H1 (cell line): ENCODE measurements around the gene RGS3. TPM values are rescaled to one million over a fixed set of nuclear protein-coding genes. Genes with fewer than 3 reads are reported as not detected.

ENCODE experiments used
- CTCF ChIA-PET: fragments of 300-600 bp; sonication (Branson Sonifier 250); formaldehyde crosslinking; loops from one replicate; lab custom pipeline; 2021; ENCODE audit not compliant: partially characterized antibody; lab: Charles Lee
- POLR2A ChIA-PET: fragments of 300-600 bp; sonication (Branson Sonifier 250); formaldehyde crosslinking; loops from one replicate; lab custom pipeline; 2021; ENCODE audit warnings: inconsistent platforms; ENCODE audit not compliant: partially characterized antibody; lab: Charles Lee
- DNase-seq, 2 experiments: peaks; one replicate each; pipeline versions ENCODE4 v3.0.0 to v3.0.0-alpha.2; 2010 to 2022; ENCODE audit warnings: low spot score in 2 of 2, low read depth in 1 of 2, mixed read lengths in 1 of 2
- FAIRE-seq: peaks from 2 replicates; lab custom pipeline; 2011; peaks lifted over from hg19 to GRCh38; lab: Jason Lieb, UNC
- H2AFZ ChIP-seq: 2 replicates; pipeline ENCODE4 v1.8.1; 2012; ENCODE audit warnings: low read length, inconsistent platforms
- H2AK5ac ChIP-seq: 2 replicates; pipeline ENCODE4 v1.6.1; 2013; ENCODE audit warnings: low read depth, low read length
- H2BK120ac ChIP-seq: replicated peaks from 2 replicates; pipeline ENCODE3; 2013; ENCODE audit warnings: low read depth, low read length, inconsistent platforms
- H2BK12ac ChIP-seq: 2 replicates; pipeline ENCODE4 v1.6.1; 2013; ENCODE audit warnings: low read depth, low read length
- H2BK15ac ChIP-seq: 2 replicates; pipeline ENCODE4 v1.6.1; 2013; ENCODE audit warnings: low read length
- H2BK20ac ChIP-seq: 2 replicates; pipeline ENCODE4 v1.6.1; 2013; ENCODE audit warnings: low read length
- H2BK5ac ChIP-seq: 2 replicates; pipeline ENCODE4 v1.6.1; 2013; ENCODE audit warnings: low read depth, low read length
- H3K14ac ChIP-seq: 2 replicates; pipeline ENCODE4 v1.6.1; 2013; ENCODE audit warnings: inconsistent platforms; ENCODE audit not compliant: insufficient read length
- H3K18ac ChIP-seq: 2 replicates; pipeline ENCODE4 v1.6.1; 2013; ENCODE audit warnings: low read length; ENCODE audit errors: extremely low read depth
- H3K23ac ChIP-seq: 2 replicates; pipeline ENCODE4 v1.6.1; 2013; ENCODE audit warnings: inconsistent platforms; ENCODE audit not compliant: insufficient read length
- H3K23me2 ChIP-seq: 2 replicates; pipeline ENCODE4 v1.6.1; 2013; ENCODE audit warnings: low read depth, low read length
- H3K27ac ChIP-seq: 2 replicates; pipeline ENCODE4 v1.6.1; 2011; ENCODE audit warnings: low read depth, low read length, inconsistent platforms
- H3K27me3 ChIP-seq, 4 experiments: replicated peaks in 1 of 4; 1 replicate in 1 of 4; 2 replicates in 3 of 4; pipeline versions ENCODE4 v1.6.1 to v1.8.1; 2011 to 2013; ENCODE audit warnings: low read length in 3 of 4, mild to moderate bottlenecking in 3 of 4, inconsistent platforms in 2 of 4, mixed read lengths in 2 of 4, moderate library complexity in 1 of 4; ENCODE audit not compliant: control insufficient read depth in 3 of 4, insufficient read depth in 3 of 4; ENCODE audit errors: extremely low read depth in 1 of 4
- H3K36me3 ChIP-seq, 4 experiments: 2 replicates each; pipeline versions ENCODE4 v1.6.1 to v1.8.1; 2011 to 2013; ENCODE audit warnings: mild to moderate bottlenecking in 4 of 4, low read length in 3 of 4, moderate library complexity in 2 of 4, control low read depth in 1 of 4, inconsistent platforms in 1 of 4; ENCODE audit not compliant: insufficient read depth in 4 of 4, control insufficient read depth in 2 of 4
- H3K4ac ChIP-seq: replicated peaks from 2 replicates; pipeline ENCODE3; 2013; ENCODE audit warnings: low read length, low read depth, mixed read lengths, inconsistent platforms; ENCODE audit not compliant: insufficient read length
- H3K4me1 ChIP-seq, 4 experiments: replicated peaks in 1 of 4; 1 replicate in 1 of 4; 2 replicates in 3 of 4; pipeline versions ENCODE4 v1.6.1 to v1.8.1; 2011 to 2013; ENCODE audit warnings: low read length in 3 of 4, inconsistent platforms in 2 of 4, mixed read lengths in 1 of 4; ENCODE audit not compliant: insufficient read depth in 4 of 4, control insufficient read depth in 3 of 4
- H3K4me2 ChIP-seq, 2 experiments: 2 replicates each; pipeline versions ENCODE4 v1.6.1 to v1.8.1; 2011 to 2013; ENCODE audit warnings: low read depth in 2 of 2, low read length in 2 of 2, control low read depth in 1 of 2, inconsistent platforms in 1 of 2, mild to moderate bottlenecking in 1 of 2; ENCODE audit not compliant: insufficient read depth in 1 of 2
- H3K4me3 ChIP-seq, 4 experiments: fragments of 200-600, 300-600 bp in 1 of 4; sonication (generic), shearing (Covaris generic), sonication (Bioruptor Twin) in 1 of 4; 2 replicates each; pipeline versions ENCODE4 v1.5.1 to v1.8.1; 2011 to 2016; ENCODE audit warnings: low read length in 4 of 4, low read depth in 3 of 4, control low read depth in 2 of 4, inconsistent platforms in 2 of 4, mild to moderate bottlenecking in 2 of 4, mixed read lengths in 1 of 4, moderate library complexity in 1 of 4; ENCODE audit not compliant: insufficient read depth in 2 of 4; ENCODE audit errors: extremely low read depth in 1 of 4
- H3K56ac ChIP-seq: replicated peaks from 2 replicates; pipeline ENCODE3; 2013; ENCODE audit warnings: low read depth, mild to moderate bottlenecking, mixed read lengths, low read length, inconsistent platforms; ENCODE audit not compliant: insufficient read length
- H3K79me1 ChIP-seq: 2 replicates; pipeline ENCODE4 v1.6.1; 2013; ENCODE audit warnings: low read depth, low read length, control low read depth
- H3K79me2 ChIP-seq, 2 experiments: 2 replicates each; pipeline versions ENCODE4 v1.6.1 to v1.8.1; 2012 to 2013; ENCODE audit warnings: low read length in 2 of 2, mild to moderate bottlenecking in 2 of 2, inconsistent platforms in 1 of 2; ENCODE audit not compliant: insufficient read depth in 2 of 2, control insufficient read depth in 1 of 2
- H3K9ac ChIP-seq, 4 experiments: replicated peaks in 1 of 4; 1 replicate in 1 of 4; 2 replicates in 3 of 4; pipeline versions ENCODE4 v1.6.1 to v1.8.1; 2011 to 2013; ENCODE audit warnings: low read depth in 3 of 4, low read length in 3 of 4, control low read depth in 2 of 4, mild to moderate bottlenecking in 2 of 4, moderate library complexity in 2 of 4, inconsistent platforms in 1 of 4; ENCODE audit errors: extremely low read depth in 1 of 4
- H3K9me3 ChIP-seq, 2 experiments: 2 replicates each; pipeline versions ENCODE4 v1.6.1 to v1.8.1; 2012 to 2013; ENCODE audit warnings: mild to moderate bottlenecking in 2 of 2, moderate library complexity in 2 of 2, control low read depth in 1 of 2, inconsistent platforms in 1 of 2, low read depth in 1 of 2, low read length in 1 of 2, mixed read lengths in 1 of 2; ENCODE audit not compliant: insufficient read depth in 2 of 2
- H4K20me1 ChIP-seq, 2 experiments: replicated peaks in 1 of 2; 2 replicates each; pipeline versions ENCODE3 to v1.8.1; 2011 to 2013; ENCODE audit warnings: inconsistent platforms in 2 of 2, low read length in 2 of 2, mild to moderate bottlenecking in 1 of 2; ENCODE audit not compliant: insufficient read depth in 2 of 2, control insufficient read depth in 1 of 2
- H4K5ac ChIP-seq: 2 replicates; pipeline ENCODE4 v1.6.1; 2013; ENCODE audit warnings: low read length, low read depth, mixed read lengths, inconsistent platforms; ENCODE audit not compliant: insufficient read length
- H4K8ac ChIP-seq: 2 replicates; pipeline ENCODE4 v1.8.0; 2013; ENCODE audit warnings: mild to moderate bottlenecking, moderate library complexity, low read length, inconsistent platforms; ENCODE audit not compliant: insufficient read depth; ENCODE audit errors: extremely low read depth
- H4K91ac ChIP-seq: replicated peaks from 2 replicates; pipeline ENCODE3; 2013; ENCODE audit warnings: low read length, mixed read lengths, inconsistent platforms; ENCODE audit not compliant: insufficient read length
- EZH2 ChIP-seq: fragments of 200-600 bp; sonication (generic); IDR thresholded peaks from 2 replicates; pipeline ENCODE4 v1.7.1; 2012; ENCODE audit warnings: low read depth, mild to moderate bottlenecking, moderate library complexity, low read length, inconsistent platforms; ENCODE audit not compliant: severe bottlenecking
- JUND ChIP-seq: IDR thresholded peaks from 2 replicates; pipeline ENCODE4 v1.6.1; 2011; ENCODE audit warnings: mild to moderate bottlenecking, improper control_type of control experiment, low read length
- SIX5 ChIP-seq: IDR thresholded peaks from 2 replicates; pipeline ENCODE4 v1.6.1; 2011; ENCODE audit warnings: mild to moderate bottlenecking, low read depth, low read length
- YY1 ChIP-seq: IDR thresholded peaks from 2 replicates; pipeline ENCODE4 v1.6.1; 2011; ENCODE audit warnings: low read depth, mild to moderate bottlenecking, low read length
- WGBS, 2 experiments: shearing (Covaris generic) in 1 of 2; methylation state at CpG; one replicate each; pipeline versions ENCODE4 v1.1.6 to v1.1.7; 2013 to 2015; ENCODE audit warnings: low lambda C conversion rate in 2 of 2, mixed read lengths in 2 of 2, inconsistent platforms in 1 of 2, low coverage in 1 of 2, missing lambda C conversion rate in 1 of 2; ENCODE audit not compliant: insufficient replicate concordance in 2 of 2, insufficient coverage in 1 of 2, insufficient read length in 1 of 2; ENCODE audit errors: extremely low coverage in 1 of 2, missing lambda C conversion rate in 1 of 2; 5-methylcytosine and 5-hydroxymethylcytosine counted together
- polyA plus RNA-seq, 7 experiments: library from polyadenylated mRNA; depleted of rRNA in 3 of 7; stranded (reverse) in 5 of 7; unstranded in 2 of 7; fragments of >200 nt in 5 of 7; fragments of 200-250 nt in 2 of 7; gene quantifications; 1 replicate in 5 of 7; 2 replicates in 1 of 7; 4 replicates in 1 of 7; pipeline versions ENCODE4 v1.2.1 to v1.2.3, GENCODE V29; 2011 to 2013; ENCODE audit warnings: missing spikeins in 2 of 7, mixed read lengths in 2 of 7
- total RNA-seq: library from RNA; stranded (reverse); fragmentation: NEBNext Ultra II Directional; extraction: Animal tissue kit (Norgen Biotek cat#: 25700); gene quantifications from 2 replicates; pipeline ENCODE4 v1.2.1, GENCODE V29; 2021

RGS3 gene
- total and polyA plus RNA-seq, 2 of the 8 experiments (the other 6 are each of a cell fraction or from before 2014, with no cell fraction given), result 12.6 to 18.2 TPM

DNA sequence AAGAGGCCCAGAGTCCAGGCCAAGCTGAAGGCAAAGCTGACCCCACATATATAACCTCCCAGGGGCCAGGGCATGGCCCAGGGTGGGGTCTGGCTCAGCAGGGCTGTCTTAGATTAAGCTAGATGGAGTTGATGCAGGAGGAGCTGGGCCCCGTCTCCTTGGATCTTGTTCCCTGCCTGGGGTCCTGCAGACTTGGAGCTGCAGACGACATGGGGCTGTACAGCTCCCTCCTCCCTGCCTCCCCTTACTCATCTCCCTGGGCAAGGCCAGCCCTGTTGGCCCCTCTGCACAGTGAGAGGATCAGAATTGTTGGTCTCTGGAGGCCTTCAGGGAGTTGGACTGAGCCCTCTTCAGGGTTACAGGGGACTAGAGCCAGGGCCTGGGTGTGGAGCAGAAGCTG is 134.9 kb downstream of the RGS3 start:
- Histone ChIP-seq H3K79me1 (peaks cover 15% of the 10 kb centered on the region; the same call in 1 of the 2 replicates), H3K56ac (no peak overlapping the region), H2BK20ac (no peak overlapping the region), H3K4me2 (no peak overlapping the region), H2BK5ac (no peak overlapping the region), H3K4me3 (no peak overlapping the region), H4K8ac (peak overlapping the region; percentile 5), H3K36me3 (peaks cover 4 to 22% (median 9%) of the 10 kb centered on the region in 4 experiments; a peak in 5 of 8 replicates), H3K18ac (no peak overlapping the region), H3K4ac (no peak overlapping the region), H3K4me1 (peaks cover under 1 to 30% (median 24%) of the 10 kb centered on the region in 4 experiments), H2BK12ac (no peak overlapping the region), H3K27ac (no peak overlapping the region), H3K23me2 (peaks cover 8% of the 10 kb centered on the region; the same call in 1 of the 2 replicates), H3K9me3 (no peaks in the 10 kb centered on the region), H4K20me1 (peaks cover 2% of the 10 kb centered on the region in 2 experiments), H3K14ac (no peak overlapping the region), H2BK120ac (no peak overlapping the region), H3K9ac (no peak overlapping the region), H2AFZ (no peak overlapping the region), H2BK15ac (no peak overlapping the region), H3K79me2 (peaks cover 0 to 11% of the 10 kb centered on the region in 2 experiments; a peak in 1 of 4 replicates), H2AK5ac (no peak overlapping the region), H4K5ac (no peak overlapping the region), H3K23ac (no peak overlapping the region), H4K91ac (no peak overlapping the region), H3K27me3 (no peaks in the 10 kb centered on the region)
- DNase-seq (no peak), FAIRE-seq (no peak)
- TF ChIP-seq YY1 (no peak), SIX5 (no peak), JUND (no peak), EZH2 (no peak)
- WGBS, 2 experiments, result 94% methylated on average over 2 of the region's 2 CpGs; no CpG with 5 or more reads in 1 of the 2 experiments
- ChIA-PET CTCF (interaction anchor here (1.0 to 28.3 kb wide), 3 partner anchors 12 to 54 kb away, joined by 4 to 1065 read pairs (median 28); no protein-coding TSS in a partner anchor), POLR2A (interaction anchor here (1.4 to 2.7 kb wide), 2 partner anchors 27 to 58 kb away, joined by 4 to 7 read pairs; no protein-coding TSS in a partner anchor)
